Astrocyte (in vitro differentiated cells and primary cell): ENCODE data around the gene ACSS3.

Source experiments
- CTCF ChIP-seq: IDR thresholded peaks from 2 replicates; pipeline ENCODE4 v1.5.1; 2011; ENCODE audit warnings: low read depth, mild to moderate bottlenecking, inconsistent platforms, low read length, moderate library complexity; ENCODE audit not compliant: insufficient read depth
- EZH2 ChIP-seq: IDR thresholded peaks from 2 replicates; pipeline ENCODE4 v1.6.1; 2012; ENCODE audit warnings: mild to moderate bottlenecking, low read length, inconsistent platforms; ENCODE audit not compliant: insufficient read depth

- no peak for TF ChIP-seq CTCF
- TF ChIP-seq EZH2 = no peak
Measured at GRCh38 chr12:81141217-81141616, 63.3 kb downstream of the ACSS3 start.
